ENCODE data around the gene DUSP12. TPM values are rescaled to one million over a fixed set of nuclear protein-coding genes. Genes with fewer than 3 reads are reported as not detected.

DUSP12 gene
- total and polyA plus RNA-seq, 2 donors (not counting 3 experiments of a cell fraction or from before 2014, with no cell fraction given) = 26.8 to 31.6 TPM

DNA sequence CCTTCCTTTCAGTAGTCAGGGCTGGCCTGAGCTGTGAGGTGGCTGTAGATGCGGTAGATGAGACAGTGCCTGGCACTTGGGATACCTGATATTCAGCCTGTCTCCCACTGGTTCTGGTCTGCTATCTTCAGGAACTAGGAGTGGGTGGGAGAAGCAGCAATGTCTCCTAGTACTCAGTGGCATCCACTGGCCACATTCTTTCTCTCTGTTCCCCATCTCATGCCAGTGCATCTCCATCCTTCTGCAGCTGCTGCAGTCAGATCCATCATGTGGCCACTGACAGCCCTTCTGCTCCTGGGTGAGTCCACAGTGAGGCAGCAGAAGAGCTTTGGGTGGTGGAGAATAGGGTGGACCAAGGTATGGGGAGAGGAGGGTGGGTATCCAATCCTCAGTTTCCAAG, 27.2 kb upstream of the DUSP12 start:
- Histone ChIP-seq H3K4me2 (ENCODE audit: insufficient read depth, low read length) (no peak overlapping the region), H3K27me3 (ENCODE audit: control insufficient read depth in 2 of 2, insufficient read depth in 2 of 2, low read length in 2 of 2) (peaks cover 2 to 5% of the 10 kb centered on the region in 2 experiments), H2AFZ (ENCODE audit: low read depth, low read length) (no peak overlapping the region), H4K20me1 (replicated peaks; ENCODE audit: control insufficient read depth, extremely low read depth, insufficient read depth, low read length) (no peaks in the 10 kb centered on the region), H3K4me3 (replicated peaks in 1 of 3; ENCODE audit: insufficient read depth in 1 of 3, low read depth in 1 of 3, low read length in 3 of 3) (no peak overlapping the region), H3K9ac (replicated peaks; ENCODE audit: extremely low read depth, insufficient read depth, low read length) (no peak overlapping the region), H3K9me1 (replicated peaks; ENCODE audit: control insufficient read depth, extremely low read depth, insufficient read depth, low read length) (no peaks in the 10 kb centered on the region), H3K27ac (ENCODE audit: insufficient read depth, low read depth, low read length) (no peak overlapping the region), H3K9me3 (replicated peaks; ENCODE audit: control insufficient read depth, insufficient read depth, low read length) (no peaks in the 10 kb centered on the region), H3K4me1 (ENCODE audit: control insufficient read depth, extremely low read depth, insufficient read depth, low read length) (peaks cover 9% of the 10 kb centered on the region), H3K36me3 (ENCODE audit: control insufficient read depth in 2 of 2, extremely low read depth in 1 of 2, insufficient read depth in 2 of 2, low read length in 2 of 2) (no peaks in the 10 kb centered on the region), H3K79me2 (ENCODE audit: control insufficient read depth, insufficient read depth, low read length) (no peaks in the 10 kb centered on the region)
- no TSS peak for BruUV-seq (replicated peaks)
- no peak for FAIRE-seq
- intact Hi-C loops (cut with micrococcal nuclease) = no loop called here
- POLR2A ChIA-PET = no interaction called here
- CTCF ChIA-PET = interaction anchor here (0.8 to 1.3 kb wide), 2 partner anchors 19 to 315 kb away, joined by 3 read pairs; no protein-coding TSS in a partner anchor
- dilution Hi-C loops (cut with MboI; ENCODE audit: extremely low pct_ligation_motif_present, low sequenced_read_pairs) = no loop called here
- no peak for DNase-seq (ENCODE audit: low read depth, low spot score)
- TF ChIP-seq FOS (IDR thresholded peaks at IDR 0.05; ENCODE audit: borderline replicate concordance, insufficient read depth, low read length) (no peak), GATA2 (IDR thresholded peaks at IDR 0.05; ENCODE audit: insufficient read depth, insufficient read length, low read depth, low read length) (no peak)
- TF ChIP-seq, protein P1, sequence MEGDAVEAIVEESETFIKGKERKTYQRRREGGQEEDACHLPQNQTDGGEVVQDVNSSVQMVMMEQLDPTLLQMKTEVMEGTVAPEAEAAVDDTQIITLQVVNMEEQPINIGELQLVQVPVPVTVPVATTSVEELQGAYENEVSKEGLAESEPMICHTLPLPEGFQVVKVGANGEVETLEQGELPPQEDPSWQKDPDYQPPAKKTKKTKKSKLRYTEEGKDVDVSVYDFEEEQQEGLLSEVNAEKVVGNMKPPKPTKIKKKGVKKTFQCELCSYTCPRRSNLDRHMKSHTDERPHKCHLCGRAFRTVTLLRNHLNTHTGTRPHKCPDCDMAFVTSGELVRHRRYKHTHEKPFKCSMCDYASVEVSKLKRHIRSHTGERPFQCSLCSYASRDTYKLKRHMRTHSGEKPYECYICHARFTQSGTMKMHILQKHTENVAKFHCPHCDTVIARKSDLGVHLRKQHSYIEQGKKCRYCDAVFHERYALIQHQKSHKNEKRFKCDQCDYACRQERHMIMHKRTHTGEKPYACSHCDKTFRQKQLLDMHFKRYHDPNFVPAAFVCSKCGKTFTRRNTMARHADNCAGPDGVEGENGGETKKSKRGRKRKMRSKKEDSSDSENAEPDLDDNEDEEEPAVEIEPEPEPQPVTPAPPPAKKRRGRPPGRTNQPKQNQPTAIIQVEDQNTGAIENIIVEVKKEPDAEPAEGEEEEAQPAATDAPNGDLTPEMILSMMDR (IDR thresholded peaks at IDR 0.05; ENCODE audit: extremely low read depth in 1 of 2, insufficient read depth in 1 of 2, low read depth in 1 of 2, low read length in 2 of 2) = no peak

- no TSS peak for BruUV-seq (replicated peaks)
- TF ChIP-seq, protein P1 (IDR thresholded peaks at IDR 0.05; ENCODE audit: extremely low read depth in 1 of 2, insufficient read depth in 1 of 2, low read depth in 1 of 2, low read length in 2 of 2) = no peak
- TF ChIP-seq, protein P2, sequence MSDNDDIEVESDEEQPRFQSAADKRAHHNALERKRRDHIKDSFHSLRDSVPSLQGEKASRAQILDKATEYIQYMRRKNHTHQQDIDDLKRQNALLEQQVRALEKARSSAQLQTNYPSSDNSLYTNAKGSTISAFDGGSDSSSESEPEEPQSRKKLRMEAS (IDR thresholded peaks at IDR 0.05; ENCODE audit: insufficient read depth, insufficient read length) = no peak
- FAIRE-seq = no peak
- Histone ChIP-seq H3K4me3 (replicated peaks in 1 of 3; ENCODE audit: insufficient read depth in 1 of 3, low read depth in 1 of 3, low read length in 3 of 3) (no peak overlapping the region), H3K4me2 (ENCODE audit: insufficient read depth, low read length) (no peak overlapping the region), H3K36me3 (ENCODE audit: control insufficient read depth in 2 of 2, extremely low read depth in 1 of 2, insufficient read depth in 2 of 2, low read length in 2 of 2) (no peaks in the 10 kb centered on the region), H3K9me1 (replicated peaks; ENCODE audit: control insufficient read depth, extremely low read depth, insufficient read depth, low read length) (no peaks in the 10 kb centered on the region), H3K9ac (replicated peaks; ENCODE audit: extremely low read depth, insufficient read depth, low read length) (no peak overlapping the region), H4K20me1 (replicated peaks; ENCODE audit: control insufficient read depth, extremely low read depth, insufficient read depth, low read length) (no peaks in the 10 kb centered on the region), H3K27me3 (ENCODE audit: control insufficient read depth in 2 of 2, insufficient read depth in 2 of 2, low read length in 2 of 2) (no peaks in the 10 kb centered on the region), H3K27ac (ENCODE audit: insufficient read depth, low read depth, low read length) (no peak overlapping the region), H3K9me3 (replicated peaks; ENCODE audit: control insufficient read depth, insufficient read depth, low read length) (no peaks in the 10 kb centered on the region), H3K79me2 (ENCODE audit: control insufficient read depth, insufficient read depth, low read length) (no peaks in the 10 kb centered on the region), H2AFZ (ENCODE audit: low read depth, low read length) (no peak overlapping the region), H3K4me1 (ENCODE audit: control insufficient read depth, extremely low read depth, insufficient read depth, low read length) (peaks cover 11% of the 10 kb centered on the region)
- ChIA-PET POLR2A (no interaction called here), CTCF (interaction anchor here (1.2 kb wide), 1 partner anchor 18 kb away, joined by 3 read pairs; no protein-coding TSS in a partner anchor)
- no peak for DNase-seq (ENCODE audit: low read depth, low spot score)
- intact Hi-C loops (cut with micrococcal nuclease) = no loop called here
- dilution Hi-C loops (cut with MboI; ENCODE audit: extremely low pct_ligation_motif_present, low sequenced_read_pairs) = no loop called here
These were observed 26.0 kb upstream of the DUSP12 start for GRCh38 chr1:161723459-161724141.

All from endothelial cell of umbilical vein (primary cell).